SIG-M5 treated with dmso at 0.1 percent for 504 hours (cell line): ENCODE results near the gene AGPAT2.

Experiments used
- DNase-seq: peaks from one replicate; lab custom pipeline; 2025; ENCODE audit not compliant: unreplicated experiment; lab: John Stamatoyannopoulos, UW

The AGPAT2 gene

GRCh38 chr9:136689108-136689460, 1.8 kb upstream of the AGPAT2 start:
- DNase-seq, result no peak

- DNase-seq, result peak; percentile 60
Measured at GRCh38 chr9:136688274-136689107, 1.2 kb upstream of the AGPAT2 start.

- no peak for DNase-seq
Measured at GRCh38 chr9:136687721-136688223, 515 bp upstream of the AGPAT2 start.

- no peak for DNase-seq
Measured at GRCh38 chr9:136686534-136686793, 793 bp downstream of the AGPAT2 start.

- DNase-seq, result no peak
Measured at GRCh38 chr9:136685790-136686533, 1.3 kb downstream of the AGPAT2 start.

- DNase-seq, result no peak
Measured at GRCh38 chr9:136685216-136685615, 2.0 kb downstream of the AGPAT2 start.

- DNase-seq, result no peak
Measured at GRCh38 chr9:136684799-136685198, 2.5 kb downstream of the AGPAT2 start.

GRCh38 chr9:136684339-136684738, 2.9 kb downstream of the AGPAT2 start:
- DNase-seq, result no peak

- no peak for DNase-seq
Measured at GRCh38 chr9:136683755-136684154, 3.5 kb downstream of the AGPAT2 start.

- no peak for DNase-seq
Measured at GRCh38 chr9:136683173-136683745, 4.0 kb downstream of the AGPAT2 start.

GRCh38 chr9:136682710-136683109, 4.5 kb downstream of the AGPAT2 start:
- DNase-seq, result no peak

- no peak for DNase-seq
Measured at GRCh38 chr9:136681945-136682699, 5.1 kb downstream of the AGPAT2 start.

GRCh38 chr9:136681029-136681428, 6.2 kb downstream of the AGPAT2 start:
- DNase-seq, result no peak

GRCh38 chr9:136679431-136679941, 7.8 kb downstream of the AGPAT2 start:
- peak; percentile 90 for DNase-seq

GRCh38 chr9:136678624-136679023, 8.6 kb downstream of the AGPAT2 start:
- no peak for DNase-seq

GRCh38 chr9:136678034-136678433, 9.2 kb downstream of the AGPAT2 start:
- no peak for DNase-seq

GRCh38 chr9:136676920-136677686, 10.2 kb downstream of the AGPAT2 start:
- DNase-seq, result no peak

- DNase-seq, result no peak
Measured at GRCh38 chr9:136676297-136676794, 10.9 kb downstream of the AGPAT2 start.

- no peak for DNase-seq
Measured at GRCh38 chr9:136675477-136676296, 11.6 kb downstream of the AGPAT2 start.
